Prostate gland (tissue), 2 donors: ENCODE measurements around the gene SERINC3.

ENCODE experiments used
- CTCF ChIP-seq, 4 experiments: fragments of 200-600 bp in 2 of 4; fragments of 450-650 bp in 2 of 4; sonication (generic) in 2 of 4; IDR thresholded peaks; 1 replicate in 3 of 4; 2 replicates in 1 of 4; pipeline ENCODE4 v1.5.1; 2016 to 2019; ENCODE audit warnings: antibody characterized with exemption in 4 of 4, mild to moderate bottlenecking in 2 of 4, moderate library complexity in 2 of 4
- POLR2A ChIP-seq: fragments of 450-650 bp; IDR thresholded peaks from one replicate; pipeline ENCODE4 v1.6.1; 2016; ENCODE audit warnings: antibody characterized with exemption, mild to moderate bottlenecking
- POLR2AphosphoS5 ChIP-seq: sonication (generic); formaldehyde crosslinking; IDR thresholded peaks from one replicate; pipeline ENCODE4 v1.6.1; 2017; ENCODE audit warnings: antibody characterized with exemption

- TF ChIP-seq POLR2A (no peak), POLR2AphosphoS5 (no peak), CTCF (IDR thresholded peaks at IDR 0.05) (no peak)
Observed at GRCh38 chr20:44496976-44497375, 24.9 kb downstream of the SERINC3 start.
